SK-N-SH (cell line): ENCODE measurements around the gene VPS26B. TPM values are rescaled to one million over a fixed set of nuclear protein-coding genes. Genes with fewer than 3 reads are reported as not detected.

Experiments
- CTCF ChIA-PET: fragments of 300-600, 350-600 bp; formaldehyde crosslinking; extraction: SDS; loops from one replicate; lab custom pipeline; 2021; lab: Yijun Ruan, JAX
- POLR2A ChIA-PET: fragments of 350-600 bp; sonication (Branson Sonifier 250); formaldehyde crosslinking; extraction: SDS; loops from one replicate; lab custom pipeline; 2020; ENCODE audit warnings: antibody characterized with exemption, inconsistent platforms; lab: Yijun Ruan, JAX
- DNase-seq: peaks from one replicate; pipeline ENCODE4 v3.0.0; 2012
- H2AFZ ChIP-seq: fragments of 200-600 bp; sonication (generic); 2 replicates; pipeline ENCODE4 v1.8.1; 2016; ENCODE audit warnings: antibody characterized with exemption, mild to moderate bottlenecking, low read depth
- H3F3A ChIP-seq: fragments of 200-600 bp; sonication (generic); replicated peaks from 2 replicates; pipeline ENCODE3; 2016; ENCODE audit warnings: antibody characterized with exemption, mild to moderate bottlenecking; ENCODE audit not compliant: insufficient read depth
- H3K27ac ChIP-seq, 2 experiments: fragments of 200-500 bp in 1 of 2; fragments of 200-600 bp in 1 of 2; sonication (Bioruptor generic) in 1 of 2; sonication (generic), shearing (Covaris generic) in 1 of 2; 2 replicates each; pipeline versions ENCODE4 v1.5.1 to v1.6.1; 2014 to 2016; ENCODE audit warnings: low read depth in 2 of 2, inconsistent platforms in 1 of 2, low read length in 1 of 2, mild to moderate bottlenecking in 1 of 2, mixed read lengths in 1 of 2
- H3K27me3 ChIP-seq: fragments of 200-600 bp; sonication (generic), shearing (Covaris generic); 2 replicates; pipeline ENCODE4 v1.6.1; 2016; ENCODE audit warnings: mixed run types; ENCODE audit not compliant: insufficient read depth
- H3K36me3 ChIP-seq, 2 experiments: fragments of 200-500 bp in 1 of 2; fragments of 200-600 bp in 1 of 2; sonication (Bioruptor generic) in 1 of 2; sonication (generic) in 1 of 2; replicated peaks in 1 of 2; 2 replicates each; pipeline versions ENCODE3 to v1.5.1; 2014 to 2016; ENCODE audit warnings: low read length in 1 of 2, mild to moderate bottlenecking in 1 of 2; ENCODE audit not compliant: insufficient read depth in 2 of 2, control insufficient read depth in 1 of 2
- H3K4me1 ChIP-seq, 2 experiments: fragments of 200-500 bp in 1 of 2; fragments of 200-600 bp in 1 of 2; sonication (Bioruptor generic) in 1 of 2; sonication (generic), shearing (Covaris generic) in 1 of 2; 2 replicates each; pipeline versions ENCODE4 v1.5.1 to v1.6.1; 2014 to 2016; ENCODE audit warnings: low read depth in 1 of 2, low read length in 1 of 2, mixed run types in 1 of 2; ENCODE audit not compliant: insufficient read depth in 2 of 2, control insufficient read depth in 1 of 2
- H3K4me2 ChIP-seq: fragments of 200-600 bp; sonication (generic), shearing (Covaris generic); 2 replicates; pipeline ENCODE4 v1.6.1; 2017; ENCODE audit warnings: mixed run types
- H3K4me3 ChIP-seq, 2 experiments: fragments of 200-500 bp in 1 of 2; fragments of 200-600 bp in 1 of 2; sonication (Bioruptor generic) in 1 of 2; sonication (generic), shearing (Covaris generic) in 1 of 2; 2 replicates each; pipeline versions ENCODE4 v1.5.1 to v1.8.1; 2014 to 2016; ENCODE audit warnings: low read depth in 2 of 2, inconsistent platforms in 1 of 2, low read length in 1 of 2, mild to moderate bottlenecking in 1 of 2, mixed read lengths in 1 of 2, moderate library complexity in 1 of 2
- H3K79me2 ChIP-seq: fragments of 200-600 bp; sonication (generic); 2 replicates; pipeline ENCODE4 v1.8.1; 2017; ENCODE audit warnings: mild to moderate bottlenecking; ENCODE audit not compliant: insufficient read depth
- H3K9ac ChIP-seq: fragments of 200-600 bp; sonication (generic); 2 replicates; pipeline ENCODE4 v1.6.1; 2017; ENCODE audit warnings: mixed run types
- H3K9me2 ChIP-seq: fragments of 200-600 bp; sonication (generic); 2 replicates; pipeline ENCODE4 v1.6.1; 2017; ENCODE audit warnings: mixed run types
- H3K9me3 ChIP-seq: fragments of 200-600 bp; sonication (generic); 2 replicates; pipeline ENCODE4 v1.6.1; 2017; ENCODE audit warnings: mixed run types, mild to moderate bottlenecking, moderate library complexity
- H4K20me1 ChIP-seq: fragments of 200-600 bp; sonication (generic); 2 replicates; pipeline ENCODE4 v1.6.1; 2017; ENCODE audit warnings: mild to moderate bottlenecking, mixed run types; ENCODE audit not compliant: insufficient read depth
- CTCF ChIP-seq: fragments of 200-600 bp; sonication (generic); IDR thresholded peaks from 2 replicates; pipeline ENCODE4 v1.6.1; 2017; ENCODE audit warnings: antibody characterized with exemption, mild to moderate bottlenecking, moderate library complexity
- EP300 ChIP-seq, 2 experiments: IDR thresholded peaks; 2 replicates each; pipeline versions ENCODE4 v1.4.0 to v1.6.1; 2012; ENCODE audit warnings: borderline replicate concordance in 1 of 2, low read depth in 1 of 2, low read length in 1 of 2
- FOSL2 ChIP-seq: IDR thresholded peaks from 2 replicates; pipeline ENCODE4 v1.4.0; 2012; ENCODE audit warnings: low read depth, mild to moderate bottlenecking, moderate library complexity, borderline replicate concordance
- FOXM1 ChIP-seq: IDR thresholded peaks from 2 replicates; pipeline ENCODE4 v1.4.0; 2012; ENCODE audit warnings: low read depth, mild to moderate bottlenecking
- GATA2 ChIP-seq: sonication (generic); formaldehyde crosslinking; IDR thresholded peaks from 2 replicates; pipeline ENCODE4 v1.5.0; 2020; ENCODE audit warnings: mild to moderate bottlenecking, missing genetic modification reagents
- MEF2A ChIP-seq: IDR thresholded peaks from 2 replicates; pipeline ENCODE4 v1.4.0; 2012; ENCODE audit warnings: low read depth, borderline replicate concordance
- POLR2AphosphoS5 ChIP-seq: IDR thresholded peaks from 2 replicates; pipeline ENCODE4 v1.6.1; 2012; ENCODE audit warnings: low read depth, low read length
- TAF1 ChIP-seq: IDR thresholded peaks from 2 replicates; pipeline ENCODE4 v1.6.1; 2012; ENCODE audit warnings: low read depth, mild to moderate bottlenecking, low read length, moderate library complexity, borderline replicate concordance
- TCF12 ChIP-seq: IDR thresholded peaks from 2 replicates; pipeline ENCODE4 v1.4.0; 2012
- WGBS: methylation state at CpG from one replicate; pipeline ENCODE4 v1.1.6; 2017; ENCODE audit warnings: low lambda C conversion rate; 5-methylcytosine and 5-hydroxymethylcytosine counted together
- polyA plus RNA-seq, 3 experiments: library from polyadenylated mRNA; depleted of rRNA; stranded (reverse); fragments of >200 nt; gene quantifications; 2 replicates each; pipeline ENCODE4 v1.2.3, GENCODE V29; 2012
- TF ChIP-seq, protein P1 (sequence below): IDR thresholded peaks from 2 replicates; pipeline ENCODE4 v1.6.1; 2012; ENCODE audit warnings: mild to moderate bottlenecking, low read depth, low read length, moderate library complexity
- TF ChIP-seq, protein P2 (sequence below): IDR thresholded peaks from 2 replicates; pipeline ENCODE4 v1.4.0; 2012; ENCODE audit warnings: low read depth, borderline replicate concordance
- TF ChIP-seq, protein P3 (sequence below): IDR thresholded peaks from 2 replicates; pipeline ENCODE4; 2012
- TF ChIP-seq, protein P4 (sequence below): IDR thresholded peaks from 2 replicates; pipeline ENCODE4 v1.4.0; 2012; ENCODE audit warnings: low read depth

The VPS26B gene
- polyA plus RNA-seq, 1 of the 3 experiments (the other 2 are of a cell fraction), result 53.0 TPM

DNA sequence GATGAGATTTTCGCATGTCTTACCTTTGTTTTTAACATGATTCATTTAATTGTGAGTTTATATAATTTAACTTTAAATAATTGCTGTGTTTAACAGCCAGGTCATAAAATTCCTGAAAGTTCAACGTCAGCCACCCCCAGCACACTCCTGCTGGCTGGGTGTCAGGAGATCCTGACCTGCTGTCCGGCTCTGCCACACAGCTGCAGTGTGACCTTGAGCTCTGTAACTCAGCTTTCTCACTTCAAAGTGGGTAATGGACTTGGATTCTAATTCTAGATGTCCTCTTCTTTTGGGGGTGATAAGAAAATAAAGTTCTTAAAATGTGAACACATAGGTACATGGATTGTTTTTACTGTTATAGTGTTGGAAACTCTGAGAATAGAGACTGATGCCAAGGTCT lies 10.9 kb downstream of the VPS26B start:
- H3K4me1 ChIP-seq, result peaks cover 3 to 42% of the 10 kb centered on the region in 2 experiments; a peak in 3 of 4 replicates
- H3K9ac ChIP-seq, result no peak overlapping the region
- H3K79me2 ChIP-seq, result peaks cover 55% of the 10 kb centered on the region
- 0 out of 2 replicates have a peak, but pooled peaks cover 4% of the 10 kb centered on the region for H4K20me1 ChIP-seq
- H3K27me3 ChIP-seq, result no peaks in the 10 kb centered on the region
- no peak overlapping the region for H2AFZ ChIP-seq
- WGBS, result 97% methylated on average over 3 of the region's 3 CpGs
- no peak for DNase-seq
- H3K9me3 ChIP-seq, result no peaks in the 10 kb centered on the region
- no peaks in the 10 kb centered on the region for H3K9me2 ChIP-seq
- no peak overlapping the region for H3K4me3 ChIP-seq
- CTCF ChIA-PET, result interaction anchor here (0.8 kb wide), 2 partner anchors 11 to 41 kb away, joined by 3 to 4 read pairs; partner anchors contain the start of genes GLB1L3 and VPS26B
- peaks cover 17% of the 10 kb centered on the region for H3F3A ChIP-seq
- POLR2A ChIA-PET, result no interaction called here
- H3K4me2 ChIP-seq, result no peak overlapping the region
- TF ChIP-seq FOXM1, result no peak
- TF ChIP-seq CTCF, result no peak
- TF ChIP-seq, protein P1, sequence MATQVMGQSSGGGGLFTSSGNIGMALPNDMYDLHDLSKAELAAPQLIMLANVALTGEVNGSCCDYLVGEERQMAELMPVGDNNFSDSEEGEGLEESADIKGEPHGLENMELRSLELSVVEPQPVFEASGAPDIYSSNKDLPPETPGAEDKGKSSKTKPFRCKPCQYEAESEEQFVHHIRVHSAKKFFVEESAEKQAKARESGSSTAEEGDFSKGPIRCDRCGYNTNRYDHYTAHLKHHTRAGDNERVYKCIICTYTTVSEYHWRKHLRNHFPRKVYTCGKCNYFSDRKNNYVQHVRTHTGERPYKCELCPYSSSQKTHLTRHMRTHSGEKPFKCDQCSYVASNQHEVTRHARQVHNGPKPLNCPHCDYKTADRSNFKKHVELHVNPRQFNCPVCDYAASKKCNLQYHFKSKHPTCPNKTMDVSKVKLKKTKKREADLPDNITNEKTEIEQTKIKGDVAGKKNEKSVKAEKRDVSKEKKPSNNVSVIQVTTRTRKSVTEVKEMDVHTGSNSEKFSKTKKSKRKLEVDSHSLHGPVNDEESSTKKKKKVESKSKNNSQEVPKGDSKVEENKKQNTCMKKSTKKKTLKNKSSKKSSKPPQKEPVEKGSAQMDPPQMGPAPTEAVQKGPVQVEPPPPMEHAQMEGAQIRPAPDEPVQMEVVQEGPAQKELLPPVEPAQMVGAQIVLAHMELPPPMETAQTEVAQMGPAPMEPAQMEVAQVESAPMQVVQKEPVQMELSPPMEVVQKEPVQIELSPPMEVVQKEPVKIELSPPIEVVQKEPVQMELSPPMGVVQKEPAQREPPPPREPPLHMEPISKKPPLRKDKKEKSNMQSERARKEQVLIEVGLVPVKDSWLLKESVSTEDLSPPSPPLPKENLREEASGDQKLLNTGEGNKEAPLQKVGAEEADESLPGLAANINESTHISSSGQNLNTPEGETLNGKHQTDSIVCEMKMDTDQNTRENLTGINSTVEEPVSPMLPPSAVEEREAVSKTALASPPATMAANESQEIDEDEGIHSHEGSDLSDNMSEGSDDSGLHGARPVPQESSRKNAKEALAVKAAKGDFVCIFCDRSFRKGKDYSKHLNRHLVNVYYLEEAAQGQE, result no peak
- no peak for TF ChIP-seq EP300 (IDR thresholded peaks at IDR 0.05; ENCODE audit: borderline replicate concordance in 1 of 2, low read depth in 1 of 2, low read length in 1 of 2)
- TF ChIP-seq POLR2AphosphoS5, result no peak
- no peak for TF ChIP-seq GATA2
- peaks cover 16 to 36% of the 10 kb centered on the region in 2 experiments for H3K36me3 ChIP-seq
- H3K27ac ChIP-seq, result no peak overlapping the region

DNA sequence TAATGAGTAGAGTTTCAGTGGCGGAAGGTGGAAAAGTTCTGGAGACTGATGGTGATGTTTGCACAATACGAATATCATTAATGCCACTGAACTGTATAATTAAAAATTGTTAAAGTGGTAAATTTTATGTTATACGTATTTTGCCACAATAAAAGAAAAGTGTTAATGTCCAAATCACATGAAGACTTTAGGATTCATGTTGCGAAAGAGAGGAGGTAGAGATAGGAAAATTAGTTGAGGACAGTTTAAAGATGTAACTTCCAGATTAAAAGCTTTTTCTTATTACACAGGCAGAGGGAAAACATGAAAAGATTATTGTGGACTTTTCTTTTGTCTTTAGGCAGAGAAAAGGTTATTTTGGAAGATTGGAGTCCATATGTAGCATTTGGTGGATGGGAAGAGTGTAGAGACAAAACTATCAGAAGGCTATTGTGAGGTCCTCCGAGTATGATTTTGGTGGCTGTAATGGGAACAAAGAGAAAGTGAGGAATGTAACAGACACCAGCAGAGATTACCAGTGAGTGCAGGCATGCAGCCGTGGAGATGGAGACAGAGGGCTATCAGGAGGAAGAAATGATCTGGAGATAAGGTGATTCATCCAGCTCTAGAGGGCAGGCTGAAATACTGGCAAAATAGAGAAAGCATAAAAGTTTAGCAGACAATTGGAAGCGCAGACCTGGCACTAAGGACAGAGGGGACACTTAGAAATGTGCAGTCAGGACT lies 12.5 kb downstream of the VPS26B start:
- Histone ChIP-seq H4K20me1 (no peaks in the 10 kb centered on the region), H3K9me3 (no peaks in the 10 kb centered on the region), H2AFZ (peak overlapping the region; percentile 2; the same call in 1 of the 2 replicates), H3K4me1 (peaks cover 3 to 28% of the 10 kb centered on the region in 2 experiments; a peak in 3 of 4 replicates), H3F3A (peaks cover 17% of the 10 kb centered on the region), H3K9me2 (no peaks in the 10 kb centered on the region), H3K9ac (peak overlapping the region; percentile 53; the same call in 1 of the 2 replicates), H3K79me2 (peaks cover 39% of the 10 kb centered on the region), H3K27me3 (no peaks in the 10 kb centered on the region), H3K36me3 (peaks cover 24 to 48% of the 10 kb centered on the region in 2 experiments), H3K4me2 (peak overlapping the region; percentile 70), H3K4me3 (peak overlapping the region in 1 of 2 experiments; percentile 30; a peak in 2 of 4 replicates), H3K27ac (peak overlapping the region; percentile 31 to 83; a peak in 3 of 4 replicates)
- DNase-seq, result peak; percentile 49
- ChIA-PET POLR2A (no interaction called here), CTCF (no interaction called here)
- 65% methylated on average over 7 of the region's 7 CpGs for WGBS
- TF ChIP-seq TAF1, result peak; percentile 19; the same call in 1 of the 2 replicates
- TF ChIP-seq, protein P2, sequence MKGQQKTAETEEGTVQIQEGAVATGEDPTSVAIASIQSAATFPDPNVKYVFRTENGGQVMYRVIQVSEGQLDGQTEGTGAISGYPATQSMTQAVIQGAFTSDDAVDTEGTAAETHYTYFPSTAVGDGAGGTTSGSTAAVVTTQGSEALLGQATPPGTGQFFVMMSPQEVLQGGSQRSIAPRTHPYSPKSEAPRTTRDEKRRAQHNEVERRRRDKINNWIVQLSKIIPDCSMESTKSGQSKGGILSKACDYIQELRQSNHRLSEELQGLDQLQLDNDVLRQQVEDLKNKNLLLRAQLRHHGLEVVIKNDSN, result no peak
- no peak; the same call in 1 of the 2 replicates for TF ChIP-seq CTCF
- TF ChIP-seq, protein P3, sequence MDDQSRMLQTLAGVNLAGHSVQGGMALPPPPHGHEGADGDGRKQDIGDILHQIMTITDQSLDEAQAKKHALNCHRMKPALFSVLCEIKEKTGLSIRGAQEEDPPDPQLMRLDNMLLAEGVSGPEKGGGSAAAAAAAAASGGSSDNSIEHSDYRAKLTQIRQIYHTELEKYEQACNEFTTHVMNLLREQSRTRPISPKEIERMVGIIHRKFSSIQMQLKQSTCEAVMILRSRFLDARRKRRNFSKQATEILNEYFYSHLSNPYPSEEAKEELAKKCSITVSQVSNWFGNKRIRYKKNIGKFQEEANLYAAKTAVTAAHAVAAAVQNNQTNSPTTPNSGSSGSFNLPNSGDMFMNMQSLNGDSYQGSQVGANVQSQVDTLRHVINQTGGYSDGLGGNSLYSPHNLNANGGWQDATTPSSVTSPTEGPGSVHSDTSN, result peak; percentile 47; the same call in 1 of the 2 replicates
- peak; percentile 87 for TF ChIP-seq FOSL2
- peak; percentile 53 for TF ChIP-seq TCF12
- TF ChIP-seq, protein P4, sequence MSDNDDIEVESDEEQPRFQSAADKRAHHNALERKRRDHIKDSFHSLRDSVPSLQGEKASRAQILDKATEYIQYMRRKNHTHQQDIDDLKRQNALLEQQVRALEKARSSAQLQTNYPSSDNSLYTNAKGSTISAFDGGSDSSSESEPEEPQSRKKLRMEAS, result peak; percentile 68; the same call in 1 of the 2 replicates
- no peak for TF ChIP-seq MEF2A
- no peak for TF ChIP-seq FOXM1
